H9 (cell line): ENCODE data around the gene PTPRR. TPM values are rescaled to one million over a fixed set of nuclear protein-coding genes. Genes with fewer than 3 reads are reported as not detected.

Experiments
- DNase-seq: peaks from one replicate; pipeline ENCODE4 v3.0.0-alpha.2; 2017
- H2AFZ ChIP-seq: one replicate; pipeline ENCODE4 v1.6.1; 2013; ENCODE audit warnings: mild to moderate bottlenecking, low read length, control low read depth, moderate library complexity
- H2AK5ac ChIP-seq: 2 replicates; pipeline ENCODE4 v1.6.1; 2013; ENCODE audit warnings: low read length, control low read depth, mixed read lengths; ENCODE audit not compliant: insufficient read length
- H2BK120ac ChIP-seq: one replicate; pipeline ENCODE4 v1.6.1; 2013; ENCODE audit warnings: low read depth, mild to moderate bottlenecking, low read length, control low read depth, inconsistent platforms; ENCODE audit not compliant: poor library complexity, severe bottlenecking
- H2BK12ac ChIP-seq: 2 replicates; pipeline ENCODE4 v1.6.1; 2013; ENCODE audit warnings: low read length, control low read depth, mixed read lengths, low read depth; ENCODE audit not compliant: insufficient read length
- H2BK15ac ChIP-seq: 2 replicates; pipeline ENCODE4 v1.6.1; 2013; ENCODE audit warnings: low read depth, low read length, control low read depth
- H2BK20ac ChIP-seq: one replicate; pipeline ENCODE4 v1.6.1; 2013; ENCODE audit warnings: low read depth, mild to moderate bottlenecking, low read length, control low read depth, inconsistent platforms; ENCODE audit not compliant: poor library complexity, severe bottlenecking
- H2BK5ac ChIP-seq: 2 replicates; pipeline ENCODE4 v1.6.1; 2013; ENCODE audit warnings: low read length, control low read depth, mixed read lengths; ENCODE audit not compliant: insufficient read length
- H3K14ac ChIP-seq: 2 replicates; pipeline ENCODE4 v1.6.1; 2013; ENCODE audit warnings: low read length, control low read depth; ENCODE audit not compliant: insufficient read depth
- H3K18ac ChIP-seq: 2 replicates; pipeline ENCODE4 v1.6.1; 2013; ENCODE audit warnings: low read depth, mild to moderate bottlenecking, mixed read lengths, low read length, control low read depth; ENCODE audit not compliant: insufficient read length
- H3K23ac ChIP-seq: 2 replicates; pipeline ENCODE4 v1.6.1; 2013; ENCODE audit warnings: low read length, control low read depth, mixed read lengths, low read depth; ENCODE audit not compliant: insufficient read length
- H3K23me2 ChIP-seq: 2 replicates; pipeline ENCODE4 v1.6.1; 2013; ENCODE audit warnings: low read depth, mild to moderate bottlenecking, mixed read lengths, low read length, control low read depth; ENCODE audit not compliant: insufficient read length, poor library complexity, severe bottlenecking
- H3K27ac ChIP-seq: 2 replicates; pipeline ENCODE4 v1.5.1; 2013; ENCODE audit warnings: low read length, control low read depth, mixed read lengths, low read depth; ENCODE audit not compliant: insufficient read length
- H3K27me3 ChIP-seq: 2 replicates; pipeline ENCODE4 v1.6.1; 2013; ENCODE audit warnings: low read length, control low read depth, inconsistent platforms; ENCODE audit not compliant: insufficient read depth
- H3K4ac ChIP-seq: 2 replicates; pipeline ENCODE4 v1.6.1; 2013; ENCODE audit warnings: low read depth, mild to moderate bottlenecking, control low read depth, inconsistent platforms, low read length, moderate library complexity
- H3K4me1 ChIP-seq: 2 replicates; pipeline ENCODE4 v1.6.1; 2013; ENCODE audit warnings: low read length, control low read depth, inconsistent platforms; ENCODE audit not compliant: insufficient read depth
- H3K4me2 ChIP-seq: 2 replicates; pipeline ENCODE4 v1.6.1; 2013; ENCODE audit warnings: low read length, control low read depth, mixed read lengths; ENCODE audit not compliant: insufficient read length, insufficient read depth
- H3K56ac ChIP-seq: 2 replicates; pipeline ENCODE4 v1.6.1; 2013; ENCODE audit warnings: low read depth, mild to moderate bottlenecking, mixed read lengths, low read length, control low read depth; ENCODE audit not compliant: insufficient read length
- H3K79me1 ChIP-seq: 2 replicates; pipeline ENCODE4 v1.6.1; 2013; ENCODE audit warnings: low read depth, mild to moderate bottlenecking, moderate library complexity, low read length, control low read depth, inconsistent platforms; ENCODE audit not compliant: insufficient read depth, poor library complexity, severe bottlenecking
- H3K79me2 ChIP-seq: 2 replicates; pipeline ENCODE4 v1.6.1; 2013; ENCODE audit warnings: low read length, control low read depth, inconsistent platforms; ENCODE audit not compliant: insufficient read depth
- H3K9ac ChIP-seq: 2 replicates; pipeline ENCODE4 v1.6.1; 2013; ENCODE audit warnings: low read length, control low read depth, mixed read lengths; ENCODE audit not compliant: insufficient read length; ENCODE audit errors: extremely low read depth
- H3K9me3 ChIP-seq: one replicate; pipeline ENCODE4 v1.6.1; 2013; ENCODE audit warnings: low read depth, low read length, inconsistent platforms; ENCODE audit not compliant: control insufficient read depth
- H3T11ph ChIP-seq: one replicate; pipeline ENCODE4 v1.6.1; 2013; ENCODE audit warnings: mild to moderate bottlenecking, low read length, control low read depth, inconsistent platforms
- H4K20me1 ChIP-seq: one replicate; pipeline ENCODE4 v1.6.1; 2013; ENCODE audit not compliant: control insufficient read depth, insufficient read length, insufficient read depth
- H4K5ac ChIP-seq: 2 replicates; pipeline ENCODE4 v1.6.1; 2013; ENCODE audit warnings: low read depth, mild to moderate bottlenecking, mixed read lengths, low read length, control low read depth; ENCODE audit not compliant: insufficient read length
- H4K8ac ChIP-seq: replicated peaks from 2 replicates; pipeline ENCODE4 v1.6.1; 2013; ENCODE audit warnings: low read length, control low read depth, mixed read lengths, low read depth; ENCODE audit not compliant: insufficient read length
- H4K91ac ChIP-seq: 2 replicates; pipeline ENCODE4 v1.6.1; 2013; ENCODE audit warnings: low read depth, mild to moderate bottlenecking, moderate library complexity, mixed read lengths, low read length, control low read depth; ENCODE audit not compliant: insufficient read length
- H3K27ac Mint-ChIP-seq, 3 experiments: 2 replicates in 2 of 3; 3 replicates in 1 of 3; pipeline ENCODE4 v1.8.0; 2020 to 2021; ENCODE audit warnings: mixed read lengths in 3 of 3, mild to moderate bottlenecking in 1 of 3, moderate library complexity in 1 of 3
- H3K27me3 Mint-ChIP-seq: 2 replicates; pipeline ENCODE4 v1.8.0; 2021; ENCODE audit warnings: low read depth, mild to moderate bottlenecking, moderate library complexity, mixed read lengths
- H3K36me3 Mint-ChIP-seq, 3 experiments: 2 replicates in 2 of 3; 3 replicates in 1 of 3; pipeline ENCODE4 v1.8.0; 2020 to 2021; ENCODE audit warnings: low read depth in 3 of 3, mixed read lengths in 3 of 3; ENCODE audit not compliant: insufficient read depth in 1 of 3
- H3K4me1 Mint-ChIP-seq, 2 experiments: 2 replicates each; pipeline ENCODE4 v1.8.0; 2020; ENCODE audit warnings: mixed read lengths in 2 of 2
- H3K4me3 Mint-ChIP-seq, 2 experiments: 2 replicates in 1 of 2; 3 replicates in 1 of 2; pipeline ENCODE4 v1.8.0; 2020 to 2021; ENCODE audit warnings: mild to moderate bottlenecking in 2 of 2, mixed read lengths in 2 of 2, moderate library complexity in 1 of 2
- H3K9me3 Mint-ChIP-seq, 2 experiments: 2 replicates in 1 of 2; 3 replicates in 1 of 2; pipeline ENCODE4 v1.8.0; 2020; ENCODE audit warnings: mild to moderate bottlenecking in 2 of 2, mixed read lengths in 2 of 2, moderate library complexity in 1 of 2
- WGBS: extraction: QIAGEN DNeasy Blood & Tissue Kit; methylation state at CpG from one replicate; pipeline ENCODE4 v1.1.7; 2013; ENCODE audit warnings: missing lambda C conversion rate, low lambda C conversion rate, mixed read lengths; ENCODE audit not compliant: insufficient read length; ENCODE audit errors: extremely low coverage; 5-methylcytosine and 5-hydroxymethylcytosine counted together
- total RNA-seq: library from RNA; stranded (reverse); gene quantifications from 2 replicates; pipeline ENCODE4 v1.2.1, GENCODE V29; 2021
- TF ChIP-seq, protein P1 (sequence below): fragments of 200-600 bp; sonication (generic); conservative IDR thresholded peaks from 3 replicates; pipeline ENCODE4 v1.8.0; 2021; ENCODE audit warnings: antibody characterized with exemption, mild to moderate bottlenecking

PTPRR gene
- total RNA-seq, 1 experiment from 2014 or later: 0.22 TPM

- no peak overlapping the region for H2AFZ ChIP-seq
Observed at GRCh38 chr12:70648191-70648590, 272.3 kb downstream of the PTPRR start.

More at GRCh38 chr12:70648191-70648590, 272.3 kb downstream of the PTPRR start:
- Histone ChIP-seq H3K18ac (no peak overlapping the region), H4K8ac (no peak overlapping the region), H4K20me1 (no peaks in the 10 kb centered on the region), H2BK15ac (no peak overlapping the region), H4K5ac (no peak overlapping the region), H3K4ac (no peak overlapping the region), H3K79me2 (no peaks in the 10 kb centered on the region), H3K14ac (no peak overlapping the region), H3K4me2 (no peak overlapping the region), H2BK20ac (no peak overlapping the region), H2AK5ac (no peak overlapping the region), H2BK120ac (no peak overlapping the region), H3K23me2 (peaks cover 2% of the 10 kb centered on the region), H2BK12ac (no peak overlapping the region), H3K27me3 (no peaks in the 10 kb centered on the region), H2BK5ac (no peak overlapping the region), H3K9ac (no peak overlapping the region), H3K4me1 (peaks cover 9% of the 10 kb centered on the region; the same call in 1 of the 2 replicates), H4K91ac (no peak overlapping the region), H3K23ac (no peak overlapping the region), H3T11ph (no peak overlapping the region), H3K9me3 (no peaks in the 10 kb centered on the region), H3K27ac (no peak overlapping the region), H3K79me1 (no peaks in the 10 kb centered on the region), H3K56ac (no peak overlapping the region)
- no peak overlapping the region for H3K4me3 Mint-ChIP-seq
- TF ChIP-seq, protein P1, sequence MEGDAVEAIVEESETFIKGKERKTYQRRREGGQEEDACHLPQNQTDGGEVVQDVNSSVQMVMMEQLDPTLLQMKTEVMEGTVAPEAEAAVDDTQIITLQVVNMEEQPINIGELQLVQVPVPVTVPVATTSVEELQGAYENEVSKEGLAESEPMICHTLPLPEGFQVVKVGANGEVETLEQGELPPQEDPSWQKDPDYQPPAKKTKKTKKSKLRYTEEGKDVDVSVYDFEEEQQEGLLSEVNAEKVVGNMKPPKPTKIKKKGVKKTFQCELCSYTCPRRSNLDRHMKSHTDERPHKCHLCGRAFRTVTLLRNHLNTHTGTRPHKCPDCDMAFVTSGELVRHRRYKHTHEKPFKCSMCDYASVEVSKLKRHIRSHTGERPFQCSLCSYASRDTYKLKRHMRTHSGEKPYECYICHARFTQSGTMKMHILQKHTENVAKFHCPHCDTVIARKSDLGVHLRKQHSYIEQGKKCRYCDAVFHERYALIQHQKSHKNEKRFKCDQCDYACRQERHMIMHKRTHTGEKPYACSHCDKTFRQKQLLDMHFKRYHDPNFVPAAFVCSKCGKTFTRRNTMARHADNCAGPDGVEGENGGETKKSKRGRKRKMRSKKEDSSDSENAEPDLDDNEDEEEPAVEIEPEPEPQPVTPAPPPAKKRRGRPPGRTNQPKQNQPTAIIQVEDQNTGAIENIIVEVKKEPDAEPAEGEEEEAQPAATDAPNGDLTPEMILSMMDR: no peak
- DNase-seq: no peak
- peaks cover 18 to 36% of the 10 kb centered on the region in 2 experiments for H3K4me1 Mint-ChIP-seq
- H3K27ac Mint-ChIP-seq: peak overlapping the region in 1 of 3 experiments; percentile 84; a peak in 2 of 7 replicates
- H3K27me3 Mint-ChIP-seq: no peaks in the 10 kb centered on the region
- no peaks in the 10 kb centered on the region for H3K9me3 Mint-ChIP-seq
- no CpG with 5 or more reads among the region's 2 CpGs for WGBS
- H3K36me3 Mint-ChIP-seq: no peaks in the 10 kb centered on the region
